ENCODE results near the gene TMA7.

DNA sequence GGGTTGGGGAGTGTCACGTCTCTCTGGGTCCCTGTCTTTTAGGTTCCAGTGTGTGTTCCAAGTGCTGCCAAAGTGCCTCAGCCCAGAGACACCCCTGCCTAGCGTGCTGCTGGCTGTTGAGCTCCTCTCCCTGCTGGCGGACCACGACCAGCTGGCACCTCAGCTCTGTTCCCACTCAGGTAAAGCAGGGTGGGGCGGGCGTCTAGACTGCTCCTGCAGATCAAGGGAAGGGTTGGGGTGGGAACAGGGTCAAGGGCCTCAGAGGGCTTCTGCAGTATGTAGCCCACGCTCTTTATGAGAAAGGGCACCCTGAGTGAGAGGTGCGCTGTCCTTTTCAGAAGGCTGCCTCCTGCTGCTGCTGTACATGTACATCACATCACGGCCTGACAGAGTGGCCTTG is 23.6 kb downstream of the TMA7 start:
- no peak for TF ChIP-seq GATA3 (IDR thresholded peaks at IDR 0.05; ENCODE audit: low read depth, low read length)
- no peak for TF ChIP-seq GATA2 (IDR thresholded peaks at IDR 0.05; ENCODE audit: low read depth, low read length)
